Fibroblast of villous mesenchyme (primary cell): ENCODE data around the gene BARX2. TPM values are rescaled to one million over a fixed set of nuclear protein-coding genes. Genes with fewer than 3 reads are reported as not detected.

Experiments
- DNase-seq: peaks from one replicate; pipeline ENCODE4 v3.0.0-alpha.2; 2010; ENCODE audit warnings: low read depth
- H3K4me3 ChIP-seq: 2 replicates; pipeline ENCODE4 v1.5.1; 2011; ENCODE audit warnings: low read depth, mild to moderate bottlenecking, low read length
- CTCF ChIP-seq: IDR thresholded peaks from 2 replicates; pipeline ENCODE4 v1.5.1; 2012; ENCODE audit warnings: low read depth, mild to moderate bottlenecking, low read length; ENCODE audit not compliant: insufficient read depth
- total RNA-seq: library from RNA; depleted of rRNA; stranded (reverse); fragments of >200 nt; gene quantifications from 2 replicates; pipeline ENCODE4 v1.2.3, GENCODE V29; 2012

The BARX2 gene
- total RNA-seq, 1 donor: not detected

DNA sequence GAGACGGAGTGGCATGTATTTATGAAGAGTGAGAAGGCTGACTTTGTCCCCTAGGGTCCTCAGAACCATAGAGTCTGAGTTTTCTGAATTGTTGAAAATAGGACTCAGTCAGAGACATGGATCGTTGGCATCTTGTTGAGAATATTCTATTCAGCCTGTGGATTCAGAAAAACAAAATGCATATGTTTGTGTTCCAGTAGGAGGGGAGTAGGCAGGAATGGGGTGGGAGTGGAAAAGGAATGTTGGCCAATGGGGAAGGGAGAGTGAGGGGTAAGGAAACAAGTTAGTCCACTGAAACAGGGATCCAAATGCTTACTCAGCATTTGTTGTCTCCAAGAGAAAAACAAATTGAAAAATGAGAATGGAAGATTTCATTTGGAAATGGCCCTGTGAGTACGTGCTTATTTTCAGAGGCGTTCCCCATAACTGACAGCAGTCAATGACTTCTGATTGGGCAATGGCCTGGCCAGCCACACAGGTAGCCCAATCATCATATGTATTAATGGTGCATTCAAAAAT, 14.7 kb downstream of the BARX2 start:
- TF ChIP-seq CTCF: no peak
- H3K4me3 ChIP-seq: no peak overlapping the region
- DNase-seq: no peak

DNA sequence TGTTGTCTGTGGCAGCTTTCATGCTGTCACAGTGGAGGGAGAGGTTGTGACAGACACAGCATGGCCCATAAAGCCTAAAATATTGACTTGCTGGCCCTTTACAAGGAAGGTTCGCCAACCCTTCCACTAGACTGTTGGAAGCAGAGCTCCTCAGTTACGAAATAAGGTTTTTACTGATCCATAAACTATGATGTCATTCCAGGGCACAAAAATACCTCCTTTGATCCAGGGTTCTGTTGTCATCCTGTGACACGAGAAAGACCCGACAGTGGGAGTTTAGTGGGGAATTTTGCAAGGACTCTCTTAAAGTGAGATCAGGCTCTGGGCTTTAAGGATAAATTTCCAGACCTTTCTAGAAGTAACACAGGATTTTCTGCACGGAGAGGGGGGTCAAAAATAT, 15.7 kb downstream of the BARX2 start:
- H3K4me3 ChIP-seq: no peak overlapping the region
- DNase-seq: no peak
- no peak for TF ChIP-seq CTCF

GRCh38 chr11:129391821-129392220, 16.2 kb downstream of the BARX2 start:
- no peak for TF ChIP-seq CTCF
- DNase-seq: no peak
- no peak overlapping the region for H3K4me3 ChIP-seq

- no peak for TF ChIP-seq CTCF
- no peak for DNase-seq
- no peak overlapping the region for H3K4me3 ChIP-seq
These were observed 17.3 kb downstream of the BARX2 start for GRCh38 chr11:129392995-129393394.

GRCh38 chr11:129394709-129395108, 19.1 kb downstream of the BARX2 start:
- no peak for DNase-seq
- no peak overlapping the region for H3K4me3 ChIP-seq
- no peak for TF ChIP-seq CTCF

GRCh38 chr11:129395432-129395831, 19.8 kb downstream of the BARX2 start:
- TF ChIP-seq CTCF: no peak
- no peak for DNase-seq
- H3K4me3 ChIP-seq: no peak overlapping the region

DNA sequence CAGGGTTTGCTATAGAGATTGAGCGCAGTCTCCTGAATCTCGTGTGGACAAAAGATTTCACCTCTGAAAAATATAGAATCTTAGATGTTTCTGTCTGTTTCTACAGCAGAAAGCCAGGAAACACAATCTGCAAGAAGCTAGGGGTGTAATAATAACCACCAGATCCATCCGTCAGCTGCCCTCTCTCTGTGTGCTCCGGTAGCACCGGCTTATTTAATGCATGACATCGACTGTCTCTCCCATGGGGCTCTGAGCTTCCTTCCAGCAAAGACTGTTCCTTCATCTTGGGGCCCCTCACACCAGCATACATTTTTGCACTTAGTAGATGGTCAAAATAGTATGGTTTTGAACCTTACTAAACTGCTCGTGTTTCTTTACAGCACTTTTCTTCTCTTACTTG, 20.2 kb downstream of the BARX2 start:
- TF ChIP-seq CTCF: no peak
- no peak overlapping the region for H3K4me3 ChIP-seq
- DNase-seq: no peak
